Measurements from ENCODE around the gene REC8.
A peak's percentile ranks its signal among the peaks of the same experiment; 100 is the strongest.

Gene REC8

GRCh38 chr14:24159777-24160498 lies 11.9 kb upstream of the REC8 start:
- H3K36me3 Mint-ChIP-seq (ENCODE audit: low read depth), result peaks cover 57% of the 10 kb centered on the region
- H3K27ac Mint-ChIP-seq, result peak overlapping the region in 1 of 3 experiments; percentile 46
- peak overlapping the region; percentile 21 to 55 (median 55) for H3K4me3 Mint-ChIP-seq
- no peaks in the 10 kb centered on the region for H3K27me3 Mint-ChIP-seq (ENCODE audit: low read depth)
- no peak for TF ChIP-seq CTCF (IDR thresholded peaks at IDR 0.05; ENCODE audit: unreplicated experiment in 3 of 3)
- H3K4me1 Mint-ChIP-seq, result peaks cover 16% of the 10 kb centered on the region
- H3K9me3 Mint-ChIP-seq, result no peaks in the 10 kb centered on the region

DNA sequence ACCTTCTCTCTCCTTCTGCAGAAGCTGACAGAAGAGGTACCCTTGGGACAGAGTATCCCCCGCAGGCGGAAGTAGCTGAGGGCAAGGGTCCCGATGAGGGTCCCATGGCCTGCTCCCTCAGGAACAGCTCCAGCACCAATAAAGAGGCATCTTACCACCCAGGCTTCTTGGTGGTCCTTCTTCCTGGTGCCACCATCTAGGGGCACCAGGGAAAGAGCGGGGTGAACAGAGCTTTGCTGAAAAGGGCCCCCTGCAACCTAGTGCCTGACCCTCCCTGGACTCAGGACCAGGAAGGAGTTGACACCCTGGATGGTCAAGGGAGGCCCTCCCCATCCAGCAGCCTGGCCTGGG lies 11.4 kb upstream of the REC8 start:
- H3K27me3 Mint-ChIP-seq (ENCODE audit: low read depth), result no peaks in the 10 kb centered on the region
- H3K4me1 Mint-ChIP-seq, result peaks cover 16% of the 10 kb centered on the region
- peak overlapping the region; percentile 46 to 96 (median 90) for H3K27ac Mint-ChIP-seq
- H3K4me3 Mint-ChIP-seq, result peak overlapping the region; percentile 21 to 93 (median 55)
- H3K36me3 Mint-ChIP-seq (ENCODE audit: low read depth), result peaks cover 57% of the 10 kb centered on the region
- no peak for TF ChIP-seq CTCF (IDR thresholded peaks at IDR 0.05; ENCODE audit: unreplicated experiment in 3 of 3)
- H3K9me3 Mint-ChIP-seq, result no peaks in the 10 kb centered on the region

- peak; percentile 94 to 96 (median 95) for TF ChIP-seq CTCF (IDR thresholded peaks at IDR 0.05; ENCODE audit: unreplicated experiment in 3 of 3)
- peak within 1 kb of the TSS; percentile 90 to 96 (median 96) for H3K27ac Mint-ChIP-seq
- H3K9me3 Mint-ChIP-seq, result no peaks in the 10 kb centered on the region
- no peaks in the 10 kb centered on the region for H3K27me3 Mint-ChIP-seq (ENCODE audit: low read depth)
- H3K4me1 Mint-ChIP-seq, result peaks cover 16% of the 10 kb centered on the region
- H3K4me3 Mint-ChIP-seq, result peak within 1 kb of the TSS; percentile 91 to 96 (median 93)
- peaks cover 57% of the 10 kb centered on the region for H3K36me3 Mint-ChIP-seq (ENCODE audit: low read depth)
These were observed 10.8 kb upstream of the REC8 start, which contains the start of gene IRF9 for GRCh38 chr14:24160850-24161804. IRF9 (plus strand) TSS chr14:24161265; CDS start chr14:24162145, 880 bp downstream.

GRCh38 chr14:24162093-24162492 lies 9.8 kb upstream of the REC8 start:
- Mint-ChIP-seq H3K27me3 (ENCODE audit: low read depth) (no peaks in the 10 kb centered on the region), H3K9me3 (no peaks in the 10 kb centered on the region), H3K36me3 (ENCODE audit: low read depth) (peaks cover 60% of the 10 kb centered on the region), H3K4me1 (peaks cover 16% of the 10 kb centered on the region), H3K27ac (peak overlapping the region; percentile 90 to 96 (median 96)), H3K4me3 (peak overlapping the region; percentile 91 to 96 (median 93))
- TF ChIP-seq CTCF (IDR thresholded peaks at IDR 0.05; ENCODE audit: unreplicated experiment in 3 of 3), result no peak

GRCh38 chr14:24164518-24164991 lies 7.3 kb upstream of the REC8 start:
- Mint-ChIP-seq H3K9me3 (no peaks in the 10 kb centered on the region), H3K4me1 (peaks cover 16% of the 10 kb centered on the region), H3K36me3 (ENCODE audit: low read depth) (peaks cover 57% of the 10 kb centered on the region), H3K4me3 (no peak overlapping the region), H3K27ac (no peak overlapping the region), H3K27me3 (ENCODE audit: low read depth) (no peaks in the 10 kb centered on the region)
- TF ChIP-seq CTCF (IDR thresholded peaks at IDR 0.05; ENCODE audit: unreplicated experiment in 3 of 3), result no peak

Data from nephron (organoid).